GM18951 (cell line): ENCODE data around the gene COL4A6.

Experiments
- POLR2A ChIP-seq: IDR thresholded peaks from 4 replicates; pipeline ENCODE4 v1.6.1; 2011; ENCODE audit warnings: mild to moderate bottlenecking; ENCODE audit not compliant: insufficient read length, insufficient read depth; ENCODE audit errors: extremely low read depth
- in situ Hi-C: fragments of 300-500 bp; cut with MboI; formaldehyde crosslinking; loops from one replicate; pipeline ENCODE4 v1.12.0; 2022; ENCODE audit warnings: low sequenced_read_pairs, mixed read lengths, inconsistent platforms; ENCODE audit not compliant: unreplicated experiment

The COL4A6 gene

DNA sequence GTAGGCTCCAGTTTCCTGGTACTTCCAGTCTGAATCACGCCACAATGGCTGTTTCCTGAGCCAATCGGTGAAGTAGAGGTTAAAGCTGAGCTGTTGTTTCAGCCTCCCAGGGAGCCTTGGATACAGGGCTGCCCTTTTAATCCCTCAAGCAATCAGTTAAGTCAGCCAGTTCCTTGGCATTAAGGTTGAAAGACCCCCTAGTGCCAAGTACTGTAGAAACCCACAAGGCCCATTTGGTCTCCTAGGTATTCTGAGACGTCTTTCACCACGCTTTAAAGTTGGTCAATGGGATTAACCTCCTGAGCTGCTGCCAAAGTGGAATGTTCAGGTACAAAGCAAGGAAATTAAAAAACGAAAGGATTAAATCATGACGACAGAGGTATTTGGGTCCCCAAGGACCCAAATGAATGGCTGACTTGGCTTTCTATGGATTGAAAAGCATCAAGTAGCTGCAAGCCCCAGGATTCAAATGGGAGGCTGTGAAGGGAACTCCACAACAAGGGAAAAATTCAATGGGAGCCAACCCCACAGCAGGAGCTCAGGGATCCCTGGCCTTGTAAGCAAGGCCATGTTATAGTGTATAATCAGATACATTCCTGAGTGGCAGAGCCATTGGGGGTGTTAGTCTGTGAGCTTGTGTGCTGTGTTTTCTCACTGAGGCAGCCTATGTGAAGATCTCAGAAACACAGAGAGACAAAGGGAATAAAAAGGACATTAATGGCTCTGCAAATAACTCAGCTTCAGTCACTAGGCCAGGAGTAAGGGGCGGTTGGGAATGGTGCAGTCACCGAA is 260.7 kb downstream of the COL4A6 start:
- in situ Hi-C loops = no loop called here
- no peak for TF ChIP-seq POLR2A

- in situ Hi-C loops = no loop called here
- TF ChIP-seq POLR2A = no peak
Observed at GRCh38 chrX:108173874-108174273, 264.3 kb downstream of the COL4A6 start.

DNA sequence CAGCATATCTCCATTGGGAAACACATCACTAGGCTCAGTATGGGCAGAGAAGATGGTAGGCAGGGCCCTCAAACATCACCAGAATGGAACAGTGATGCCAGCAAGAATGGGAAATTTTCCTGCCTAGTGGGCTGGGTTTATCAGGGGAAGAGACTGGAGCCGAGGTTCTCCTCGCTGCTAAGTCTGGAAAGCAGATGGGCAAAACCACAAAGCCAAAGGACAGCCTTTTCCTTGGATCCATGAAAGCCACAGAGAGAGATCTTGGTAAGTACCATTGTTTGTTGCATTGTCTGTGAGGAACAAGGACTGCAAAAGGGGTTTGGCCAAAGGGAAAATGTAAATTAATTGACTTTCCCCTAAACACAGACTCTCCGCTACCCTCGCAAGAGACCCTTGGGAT is 266.6 kb downstream of the COL4A6 start:
- TF ChIP-seq POLR2A = no peak
- in situ Hi-C loops = no loop called here

DNA sequence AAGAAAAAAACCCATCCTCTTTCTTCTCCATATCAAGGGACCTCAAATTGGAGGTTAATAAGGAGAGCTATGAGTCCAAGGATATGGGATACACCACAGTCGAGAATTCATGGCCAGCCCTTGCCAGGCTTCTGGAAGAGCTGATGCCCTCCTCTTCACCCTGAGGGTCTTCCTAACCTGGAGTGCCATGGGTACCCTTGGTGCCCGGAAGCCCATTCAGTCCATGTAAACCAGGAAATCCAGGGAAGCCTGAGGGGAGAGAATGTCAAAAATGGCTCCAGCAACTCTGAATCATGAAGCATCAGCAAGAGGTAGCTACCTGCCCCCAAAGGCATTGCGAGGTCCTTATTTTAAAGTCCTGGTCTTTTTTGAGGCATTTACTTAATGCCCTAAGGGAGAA is 268.5 kb downstream of the COL4A6 start:
- in situ Hi-C loops = no loop called here

GRCh38 chrX:108168961-108169740 is 269.1 kb downstream of the COL4A6 start:
- in situ Hi-C loops = no loop called here
- TF ChIP-seq POLR2A = no peak

More for the DNA sequence above, 268.5 kb downstream of the COL4A6 start:
- no peak for TF ChIP-seq POLR2A

GRCh38 chrX:108167211-108167872 is 270.9 kb downstream of the COL4A6 start:
- in situ Hi-C loops = no loop called here
- TF ChIP-seq POLR2A = no peak

DNA sequence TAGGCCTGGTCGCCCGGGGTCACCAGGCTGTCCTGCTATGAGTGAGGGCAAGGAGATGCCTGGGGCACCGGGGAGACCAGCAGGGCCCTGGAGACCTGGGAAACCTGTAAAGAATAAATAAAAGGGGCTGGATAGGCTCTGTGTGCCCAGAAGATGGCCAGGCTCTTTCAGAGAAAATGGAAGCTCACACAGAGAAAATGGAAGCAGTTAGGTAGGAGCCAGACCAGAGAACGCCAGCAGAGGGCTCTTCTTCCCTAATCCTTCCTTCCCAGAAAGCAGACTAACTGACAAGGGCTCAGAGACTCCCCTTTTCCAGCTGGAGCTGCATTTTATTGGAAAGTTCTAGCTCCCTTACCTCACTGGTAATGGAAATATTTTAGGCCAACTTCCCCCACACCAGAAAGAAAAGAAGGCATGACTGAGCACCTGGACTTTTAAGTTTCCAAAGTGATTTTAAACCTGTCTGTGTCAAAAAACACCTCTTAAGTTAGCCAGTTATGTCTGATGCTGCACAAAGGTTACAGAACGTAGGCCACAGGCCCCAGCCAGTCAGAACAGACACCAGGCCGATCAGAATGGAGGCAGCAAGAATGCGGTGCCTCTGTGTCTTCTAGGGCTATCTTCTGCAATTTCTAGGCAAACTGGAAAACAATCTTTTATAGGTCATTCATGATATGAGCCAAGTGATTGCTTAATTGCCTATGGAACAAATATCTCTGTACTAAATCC is 272.7 kb downstream of the COL4A6 start:
- no peak for TF ChIP-seq POLR2A
- in situ Hi-C loops = no loop called here

- in situ Hi-C loops = no loop called here
- TF ChIP-seq POLR2A = no peak
Observed at GRCh38 chrX:108163333-108164082, 274.7 kb downstream of the COL4A6 start.

- in situ Hi-C loops = no loop called here
- TF ChIP-seq POLR2A = no peak
Observed at GRCh38 chrX:108162265-108162664, 276.0 kb downstream of the COL4A6 start.

DNA sequence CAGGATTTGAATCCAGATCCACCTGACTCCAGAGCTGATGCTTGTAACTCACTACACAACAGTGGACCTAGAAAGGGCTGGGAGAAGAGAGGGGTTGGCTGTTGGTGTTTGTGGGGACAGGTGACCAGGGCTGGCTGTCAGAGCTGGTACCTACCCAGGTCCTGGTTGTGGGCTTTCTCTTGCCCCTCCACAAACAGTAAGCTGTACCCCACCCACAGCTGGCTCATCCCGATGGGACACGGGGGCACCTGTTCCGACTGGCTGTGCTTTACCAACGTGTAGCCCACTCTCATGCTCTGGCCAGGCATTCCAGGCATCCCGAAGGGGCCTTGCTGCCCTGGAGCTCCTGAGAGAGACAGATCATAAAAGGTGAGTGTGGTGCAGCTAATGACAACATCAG is 277.9 kb downstream of the COL4A6 start:
- in situ Hi-C loops = no loop called here
- TF ChIP-seq POLR2A = no peak

- in situ Hi-C loops = no loop called here
- TF ChIP-seq POLR2A = no peak
Observed at GRCh38 chrX:108159028-108159670, 279.1 kb downstream of the COL4A6 start.

DNA sequence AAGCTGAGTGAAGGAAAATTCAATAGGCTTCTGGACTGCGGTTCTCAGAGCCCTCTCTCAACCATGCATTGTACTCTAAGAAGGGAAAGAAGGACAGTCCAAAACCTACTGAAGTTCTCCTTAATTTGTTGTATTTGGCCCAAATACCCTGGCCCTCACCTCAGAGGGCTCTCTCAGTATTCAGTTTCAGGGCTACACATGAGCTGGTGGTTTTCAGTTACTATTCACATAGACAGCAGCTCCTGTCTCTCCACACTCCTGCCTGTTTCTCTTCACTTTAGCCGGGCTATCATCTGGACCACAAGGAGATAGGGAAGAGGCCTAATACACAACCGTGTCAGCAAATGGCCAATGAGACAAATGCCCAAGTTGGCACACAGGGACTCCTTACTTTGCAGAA is 280.6 kb downstream of the COL4A6 start:
- TF ChIP-seq POLR2A = no peak
- in situ Hi-C loops = no loop called here
